ENCODE data around the gene BMP8A. TPM values are rescaled to one million over a fixed set of nuclear protein-coding genes. Genes with fewer than 3 reads are reported as not detected.
"Not testable (repeated sequence)": the region's sequence is repeated elsewhere in the genome, so short reads cannot be mapped to it uniquely, and the experiment has no call there.

The BMP8A gene
- total RNA-seq, 4 donors from 2014 or later, result 0.40 to 4.0 (median 1.2) TPM

GRCh38 chr1:39526466-39527189 lies 35.2 kb downstream of the BMP8A start:
- ATAC-seq, result no peak
- no peak overlapping the region for H3K27ac ChIP-seq

GRCh38 chr1:39527190-39527579 lies 35.7 kb downstream of the BMP8A start:
- not testable (repeated sequence) for H3K4me3 ChIP-seq, ATAC-seq, H3K27me3 ChIP-seq, H3K4me1 ChIP-seq, H3K27ac ChIP-seq, H3K9me3 ChIP-seq
- WGBS, 2 donors (ENCODE audit: low coverage in 1 of 2), result 46 to 90% methylated on average over 2 to 3 of the region's 8 CpGs
- H3K36me3 ChIP-seq, result peaks cover 0 to 78% of the 10 kb centered on the region in 2 donors
- peak; percentile 69 for TF ChIP-seq POLR2AphosphoS5 (IDR thresholded peaks at IDR 0.05)

More at GRCh38 chr1:39526466-39527189, 35.2 kb downstream of the BMP8A start:
- 88 to 100% methylated on average over 1 to 4 of the region's 11 CpGs for WGBS, 2 donors (ENCODE audit: low coverage in 1 of 2)
- no peak overlapping the region for H3K4me3 ChIP-seq
- peaks cover 0 to 72% of the 10 kb centered on the region in 2 donors for H3K36me3 ChIP-seq
- H3K4me1 ChIP-seq, result no peaks in the 10 kb centered on the region
- no peaks in the 10 kb centered on the region for H3K27me3 ChIP-seq
- TF ChIP-seq CTCF (IDR thresholded peaks at IDR 0.05) (no peak), EP300 (IDR thresholded peaks at IDR 0.05) (no peak), POLR2A (IDR thresholded peaks at IDR 0.05) (no peak), POLR2AphosphoS5 (IDR thresholded peaks at IDR 0.05) (no peak)
- no peaks in the 10 kb centered on the region for H3K9me3 ChIP-seq

- no peak for ATAC-seq
- Histone ChIP-seq H3K4me1 (no peaks in the 10 kb centered on the region), H3K27ac (no peak overlapping the region), H3K4me3 (no peak overlapping the region), H3K27me3 (no peaks in the 10 kb centered on the region), H3K9me3 (no peaks in the 10 kb centered on the region), H3K36me3 (peaks cover 0 to 87% of the 10 kb centered on the region in 2 donors)
- TF ChIP-seq CTCF (IDR thresholded peaks at IDR 0.05), result no peak
- TF ChIP-seq EP300 (IDR thresholded peaks at IDR 0.05), result no peak
- no peak for TF ChIP-seq POLR2AphosphoS5 (IDR thresholded peaks at IDR 0.05)
- TF ChIP-seq POLR2A (IDR thresholded peaks at IDR 0.05), result no peak
- 50% methylated on average over 1 of the region's 4 CpGs; no CpG with 5 or more reads in 1 of the 2 donors for WGBS, 2 donors (ENCODE audit: low coverage in 1 of 2)
These were observed 36.6 kb downstream of the BMP8A start for GRCh38 chr1:39528082-39528481.

GRCh38 chr1:39529901-39530535 lies 38.6 kb downstream of the BMP8A start:
- no peak overlapping the region for H3K27ac ChIP-seq
- no peaks in the 10 kb centered on the region for H3K27me3 ChIP-seq
- no peak for TF ChIP-seq POLR2AphosphoS5 (IDR thresholded peaks at IDR 0.05)
- TF ChIP-seq POLR2A (IDR thresholded peaks at IDR 0.05), result no peak
- TF ChIP-seq CTCF (IDR thresholded peaks at IDR 0.05), result no peak
- TF ChIP-seq EP300 (IDR thresholded peaks at IDR 0.05), result no peak
- H3K9me3 ChIP-seq, result no peaks in the 10 kb centered on the region
- H3K36me3 ChIP-seq, result peaks cover 0 to 92% of the 10 kb centered on the region in 2 donors
- ATAC-seq, result no peak
- H3K4me3 ChIP-seq, result no peak overlapping the region
- H3K4me1 ChIP-seq, result no peaks in the 10 kb centered on the region
- 79 to 100% methylated on average over 1 to 4 of the region's 10 CpGs for WGBS, 2 donors (ENCODE audit: low coverage in 1 of 2)

GRCh38 chr1:39531526-39531925 lies 40.1 kb downstream of the BMP8A start:
- no peaks in the 10 kb centered on the region for H3K4me1 ChIP-seq
- no peaks in the 10 kb centered on the region for H3K9me3 ChIP-seq
- WGBS, 2 donors (ENCODE audit: low coverage in 1 of 2), result 92 to 100% methylated on average over 2 of the region's 4 CpGs
- H3K27ac ChIP-seq, result no peak overlapping the region
- peaks cover 0 to 87% of the 10 kb centered on the region in 2 donors for H3K36me3 ChIP-seq
- ATAC-seq, result no peak
- H3K27me3 ChIP-seq, result no peaks in the 10 kb centered on the region
- no peak for TF ChIP-seq EP300 (IDR thresholded peaks at IDR 0.05)
- TF ChIP-seq POLR2AphosphoS5 (IDR thresholded peaks at IDR 0.05), result no peak
- TF ChIP-seq POLR2A (IDR thresholded peaks at IDR 0.05), result no peak
- no peak for TF ChIP-seq CTCF (IDR thresholded peaks at IDR 0.05)
- no peak overlapping the region for H3K4me3 ChIP-seq

Measured in gastroesophageal sphincter (tissue), 4 donors.